GM18526 (cell line): ENCODE data around the gene PPP2R3A.

Experiments
- POLR2A ChIP-seq: IDR thresholded peaks from 3 replicates; pipeline ENCODE4 v1.6.1; 2011; ENCODE audit not compliant: insufficient read length; ENCODE audit errors: extremely low read depth

PPP2R3A gene

DNA sequence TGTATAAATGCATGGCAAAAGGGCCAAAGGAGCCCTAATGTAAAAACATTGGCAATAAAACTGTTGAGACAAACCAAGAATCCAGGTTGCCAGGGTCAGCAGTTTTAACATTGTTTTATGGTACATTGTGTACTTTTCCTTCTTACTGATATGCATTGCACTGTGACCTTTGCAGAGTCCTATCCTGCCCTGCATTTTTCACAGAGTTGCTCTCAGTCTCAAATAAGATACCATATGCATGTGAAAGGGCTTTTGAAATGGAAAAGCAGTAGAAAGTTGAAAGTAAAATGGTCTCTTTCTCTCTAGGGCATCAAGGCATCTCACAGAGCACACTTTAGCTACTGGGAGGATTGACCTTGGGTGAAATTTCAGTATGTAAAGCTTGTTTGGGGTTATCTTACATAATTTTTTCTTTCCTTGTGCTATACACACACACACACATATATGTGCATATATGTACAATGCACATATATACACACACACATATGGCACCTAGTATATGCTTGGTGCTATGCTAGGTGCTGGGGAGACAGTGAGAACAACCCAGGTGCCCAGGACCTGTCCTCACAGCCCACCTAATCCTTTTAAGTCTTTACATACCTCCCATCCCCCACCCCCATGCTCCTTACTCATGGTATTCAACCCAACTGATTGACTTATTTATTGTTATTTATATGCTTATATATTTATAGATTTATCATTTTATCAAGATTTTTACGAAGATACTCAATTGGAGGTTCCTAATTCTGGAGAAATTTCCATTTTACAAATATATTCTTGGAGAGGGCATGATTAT lies 1.2 kb upstream of the PPP2R3A start:
- TF ChIP-seq POLR2A, result no peak

- no peak for TF ChIP-seq POLR2A
These were observed 411 bp upstream of the PPP2R3A start for GRCh38 chr3:135965129-135965505.

- TF ChIP-seq POLR2A, result no peak
These were observed 888 bp downstream of the PPP2R3A start for GRCh38 chr3:135966271-135966961.

DNA sequence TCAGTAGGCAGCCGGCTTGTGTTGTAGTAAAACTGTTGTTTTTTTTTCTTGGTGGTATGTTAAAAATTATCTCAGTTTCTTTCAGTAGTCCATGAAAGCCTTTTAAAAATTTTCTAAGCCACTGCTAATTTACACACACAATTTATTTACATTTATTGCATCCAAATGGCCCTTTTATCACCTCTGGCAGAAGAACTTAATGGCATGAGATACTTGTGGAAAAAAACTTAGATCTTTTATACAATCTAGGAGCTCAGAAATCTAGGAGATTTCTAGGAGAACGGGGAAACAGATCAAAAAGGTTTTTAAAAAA lies 1.4 kb downstream of the PPP2R3A start:
- no peak for TF ChIP-seq POLR2A

DNA sequence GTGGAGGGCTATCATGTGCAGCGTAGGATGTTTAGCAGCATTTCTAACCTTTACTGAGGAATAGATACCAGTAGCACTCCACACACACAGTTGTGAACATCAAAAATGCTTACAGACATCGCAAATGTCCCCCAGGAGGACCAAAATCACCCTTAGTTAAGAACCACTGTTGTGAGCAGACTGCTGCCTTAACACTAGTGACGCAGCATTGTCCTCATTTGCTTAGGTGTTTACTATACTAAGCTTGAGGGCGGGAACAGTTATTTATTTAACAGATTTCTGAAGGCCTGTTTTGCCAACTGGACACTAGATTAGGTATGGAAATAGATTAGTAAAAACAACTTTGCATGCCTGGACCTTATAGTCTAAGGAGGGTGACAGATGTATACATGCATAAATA lies 2.3 kb downstream of the PPP2R3A start:
- no peak for TF ChIP-seq POLR2A

GRCh38 chr3:135970506-135971116 lies 5.1 kb downstream of the PPP2R3A start:
- no peak for TF ChIP-seq POLR2A

- TF ChIP-seq POLR2A, result no peak
These were observed 8.3 kb downstream of the PPP2R3A start for GRCh38 chr3:135973841-135974240.

DNA sequence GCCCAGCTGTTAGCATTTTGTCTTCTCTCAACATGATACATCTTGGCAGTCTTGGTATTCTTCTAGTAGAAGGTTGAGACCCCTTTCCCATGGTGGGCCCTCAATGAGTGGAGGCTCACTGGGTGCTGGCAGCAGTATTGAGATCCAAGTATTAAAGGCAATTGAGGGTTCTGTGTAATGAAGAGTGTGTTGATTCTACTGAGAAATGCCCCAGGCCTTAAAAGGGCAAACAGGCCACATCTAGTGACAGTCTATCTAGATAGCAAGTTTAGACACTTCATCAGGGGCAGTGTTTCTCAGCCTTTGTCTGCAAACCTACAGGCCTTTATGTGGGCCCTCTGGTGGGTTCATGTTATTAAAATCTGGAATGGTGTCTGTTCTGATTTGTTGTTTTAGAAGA lies 9.5 kb downstream of the PPP2R3A start:
- no peak for TF ChIP-seq POLR2A

DNA sequence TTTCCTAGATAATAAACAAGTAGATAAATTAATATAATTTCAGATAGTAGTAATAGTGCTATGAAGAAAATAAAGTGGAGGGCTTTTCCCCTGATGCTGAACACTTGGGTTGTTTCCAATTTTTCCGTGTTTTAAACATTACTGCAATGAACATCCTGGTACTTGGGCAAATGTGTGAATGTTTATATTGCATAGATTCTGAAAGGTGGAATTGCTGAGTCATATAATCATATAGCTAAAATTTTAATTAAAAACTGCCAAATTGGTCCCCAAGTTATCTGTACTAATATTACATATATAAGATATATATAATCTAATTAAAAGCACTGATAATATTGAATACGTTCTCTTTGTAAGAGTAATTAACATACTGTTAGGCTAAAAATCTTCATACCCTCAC lies 10.0 kb downstream of the PPP2R3A start:
- no peak for TF ChIP-seq POLR2A

DNA sequence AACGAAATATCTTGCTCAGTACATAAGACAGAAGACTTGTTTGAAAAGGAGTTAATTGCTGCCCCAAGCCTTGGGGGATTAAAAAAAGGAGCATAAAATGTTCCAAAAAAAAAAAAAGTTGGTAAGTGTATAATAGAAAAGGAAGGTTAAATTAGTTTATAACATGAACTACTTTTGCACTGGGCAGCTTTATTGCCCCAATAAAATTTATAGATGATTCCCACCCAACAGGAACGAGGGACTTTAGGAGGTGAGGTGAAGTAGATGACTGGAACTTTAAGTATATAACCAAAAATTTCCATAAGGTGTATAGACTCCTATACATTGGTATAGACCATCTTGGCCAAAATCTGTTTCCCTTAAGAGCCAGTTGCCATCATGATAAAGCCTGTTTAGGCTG lies 14.8 kb downstream of the PPP2R3A start:
- no peak for TF ChIP-seq POLR2A

DNA sequence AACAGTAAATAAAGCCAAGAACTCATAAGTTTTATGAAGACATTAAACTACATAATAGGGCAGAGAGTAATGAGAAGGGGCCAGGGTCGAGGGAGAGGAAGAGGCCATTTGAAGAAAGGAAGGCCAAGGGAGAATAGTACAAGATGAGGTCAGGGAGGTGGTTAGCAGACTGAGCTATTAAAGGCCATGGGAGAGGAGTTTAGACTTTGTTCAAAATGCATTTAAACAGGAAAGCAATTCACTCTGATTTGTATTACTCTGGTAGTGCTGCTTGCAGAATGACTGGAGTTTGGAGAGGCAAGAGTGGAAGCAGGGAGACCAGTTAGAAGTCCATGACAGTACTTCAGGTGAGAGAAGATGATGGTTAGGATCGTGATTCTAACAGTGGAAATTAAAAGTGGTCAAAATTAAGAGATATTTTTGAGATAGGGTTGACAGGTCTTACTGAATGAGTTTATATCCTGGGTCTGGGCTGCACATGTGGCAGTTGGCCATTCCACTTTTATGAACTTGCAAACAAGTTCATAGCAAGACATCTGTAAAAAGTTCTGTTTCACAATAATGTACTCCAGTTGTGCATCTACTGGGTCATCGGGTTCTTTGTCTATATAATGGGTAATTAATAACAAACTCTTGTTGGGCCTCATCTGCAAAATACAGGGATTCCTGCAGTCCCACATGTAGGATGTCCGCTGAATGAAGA lies 16.3 kb downstream of the PPP2R3A start:
- no peak for TF ChIP-seq POLR2A

- no peak for TF ChIP-seq POLR2A
These were observed 16.9 kb downstream of the PPP2R3A start for GRCh38 chr3:135982404-135982761.

GRCh38 chr3:135982922-135983581 lies 17.5 kb downstream of the PPP2R3A start:
- TF ChIP-seq POLR2A, result no peak

DNA sequence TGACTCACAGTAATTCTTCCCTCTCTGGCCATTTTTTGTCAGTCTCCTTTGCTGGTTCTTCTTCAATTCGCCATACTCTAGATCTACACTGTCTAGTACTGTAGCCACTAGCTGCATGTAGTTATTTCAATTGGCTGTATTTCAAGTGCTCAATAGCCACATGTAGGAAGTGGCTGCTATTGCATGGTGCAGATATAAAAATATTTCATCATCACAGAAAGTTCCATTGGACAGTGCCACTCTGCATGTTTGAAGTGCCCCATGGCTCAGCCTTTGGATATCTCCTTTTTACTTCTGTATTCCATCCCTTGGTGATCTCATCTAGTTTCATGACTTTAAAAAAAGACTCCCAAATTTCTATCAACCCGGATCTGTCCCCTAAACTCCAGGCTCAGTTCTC lies 22.1 kb downstream of the PPP2R3A start:
- no peak for TF ChIP-seq POLR2A

DNA sequence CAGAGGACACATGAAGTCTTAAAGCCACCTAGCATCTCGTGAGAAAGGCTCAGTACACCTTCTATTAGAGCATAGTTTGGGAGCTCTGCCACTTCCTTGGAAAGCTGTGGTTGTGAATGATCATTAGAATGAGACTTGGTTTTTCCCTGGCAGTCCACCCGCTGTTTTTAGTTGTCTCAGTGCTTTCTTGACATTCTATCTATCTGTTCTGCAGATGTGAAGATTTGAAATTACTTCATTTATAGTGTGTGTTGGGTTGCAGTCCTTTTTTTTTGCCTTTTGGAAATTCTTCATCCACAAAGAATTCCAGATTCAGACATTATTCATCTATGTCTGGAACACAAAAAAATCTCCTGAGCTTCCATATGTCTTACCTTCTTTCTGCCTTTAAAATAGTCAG lies 23.7 kb downstream of the PPP2R3A start:
- TF ChIP-seq POLR2A, result no peak
